Activated naive CD4-positive, alpha-beta T cell treated with anti-CD3 and anti-CD28 coated beads, Interleukin-2, amount 50 U/mL, for 16 hours (primary cell): ENCODE data around the gene REEP5.
"Not testable (repeated sequence)": the region's sequence is repeated elsewhere in the genome, so short reads cannot be mapped to it uniquely, and the experiment has no call there.

ENCODE experiments used
- DNase-seq: peaks from one replicate; pipeline ENCODE4 v3.0.0-alpha.2; 2020

The REEP5 gene

DNA sequence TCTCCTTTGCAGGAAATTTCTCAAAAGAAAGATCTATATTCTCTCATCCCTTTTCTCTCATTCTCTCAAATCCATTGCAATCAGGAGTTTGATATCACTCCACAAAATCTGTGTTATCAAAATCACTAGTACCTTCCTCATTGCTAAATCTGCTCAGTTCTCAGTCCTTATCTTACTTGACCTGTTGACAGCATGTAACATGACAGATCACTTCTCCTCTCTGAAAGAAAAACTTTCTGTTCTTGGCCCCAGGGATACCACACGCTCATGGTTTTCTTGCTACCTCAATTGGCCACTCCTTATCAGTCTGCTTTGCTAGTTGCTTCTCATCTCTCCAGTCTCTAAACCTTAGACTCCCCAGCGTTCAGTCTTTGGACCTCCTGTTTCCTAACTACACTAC, 38.8 kb downstream of the REEP5 start:
- no peak for DNase-seq

DNA sequence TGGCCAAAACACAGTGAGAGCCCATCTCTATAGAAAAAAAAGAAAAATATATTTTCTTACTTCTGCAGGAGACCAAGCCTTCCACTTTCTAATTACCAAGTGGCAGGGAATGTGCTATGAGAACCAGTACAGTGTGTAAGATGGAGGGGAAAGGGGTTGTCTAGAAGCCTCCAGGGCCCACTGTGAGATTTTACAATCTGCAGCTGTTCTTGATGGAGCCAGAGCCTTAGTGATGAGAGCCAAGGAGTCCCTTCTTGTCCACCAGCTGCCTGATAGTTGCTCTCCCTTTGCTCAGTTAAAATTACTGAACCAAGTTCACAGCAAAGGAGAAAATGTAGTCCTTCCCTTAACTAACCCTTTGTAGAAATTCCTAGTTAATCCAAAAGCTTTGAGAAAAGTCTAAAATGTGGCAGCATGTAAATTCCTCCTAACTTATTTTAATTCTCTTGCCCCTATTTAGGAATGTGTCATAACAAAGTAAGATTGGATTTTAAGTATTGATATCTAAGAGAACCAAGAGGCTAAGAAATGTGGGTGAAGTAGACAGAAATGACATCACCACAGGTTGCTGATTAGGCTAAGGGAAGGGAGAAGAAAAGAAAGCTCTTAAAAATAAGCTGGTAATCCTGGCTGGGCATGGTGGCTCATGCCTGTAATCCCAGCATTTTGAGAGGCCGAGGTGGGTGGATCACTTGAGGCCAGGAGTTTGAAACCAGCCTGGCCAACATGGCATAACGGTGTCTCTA, 41.6 kb downstream of the REEP5 start:
- no peak for DNase-seq

DNA sequence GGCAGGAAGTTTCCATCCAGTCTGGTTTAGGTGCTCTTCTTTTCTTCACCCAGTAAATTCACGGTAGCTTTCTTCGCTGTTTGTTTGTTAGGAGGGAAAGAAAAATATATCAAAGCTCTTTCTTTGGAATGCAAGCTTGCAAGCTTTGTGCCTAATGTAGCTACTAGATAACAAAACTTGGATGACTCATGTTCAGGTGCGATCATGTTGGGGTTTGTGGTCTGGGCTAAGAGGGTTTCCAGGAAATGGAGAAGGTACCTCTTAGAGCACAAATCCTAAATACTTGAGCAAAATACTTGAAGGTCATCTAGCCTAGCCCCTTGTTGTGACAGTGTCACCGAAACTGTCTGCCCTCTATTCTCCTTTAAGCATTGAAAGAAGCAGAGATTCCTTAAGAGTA, 43.3 kb downstream of the REEP5 start:
- peak; percentile 34 for DNase-seq

DNA sequence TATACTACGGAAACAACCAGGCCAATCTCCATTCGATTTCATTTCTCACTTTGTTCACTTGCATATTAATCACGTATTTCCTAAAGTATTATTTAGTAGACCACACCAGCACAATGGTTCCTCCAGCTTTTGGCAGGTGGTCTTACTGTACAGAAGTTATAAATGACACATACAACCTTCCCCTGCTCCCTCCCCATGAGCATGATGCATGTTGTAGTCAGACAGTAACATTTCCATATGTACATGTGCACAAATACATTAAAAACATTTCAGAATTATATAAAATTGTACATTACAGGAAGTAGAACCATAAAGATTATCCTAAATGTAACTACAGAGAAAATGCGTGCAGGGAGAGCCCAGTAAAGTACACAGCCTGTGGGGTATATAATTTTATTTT, 43.9 kb downstream of the REEP5 start:
- no peak for DNase-seq

DNA sequence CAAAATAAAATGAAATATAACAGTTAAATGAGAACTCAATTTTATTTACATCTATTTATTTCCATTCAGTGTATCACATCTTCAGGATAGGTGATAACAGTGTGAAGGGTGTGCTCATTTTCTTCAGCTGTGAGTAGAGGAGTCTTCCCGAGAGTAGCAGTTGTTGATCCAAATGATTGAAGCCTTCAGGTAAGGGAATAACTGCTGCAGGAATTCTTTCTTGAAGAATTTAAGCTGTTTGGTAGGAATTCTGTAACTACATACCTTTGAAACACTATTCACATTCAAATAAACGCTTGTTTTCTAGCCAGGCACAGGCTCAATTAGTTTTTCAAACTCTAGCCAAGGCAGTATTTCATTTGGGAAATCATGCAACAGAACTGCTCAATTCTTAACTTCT, 45.7 kb downstream of the REEP5 start:
- no peak for DNase-seq

DNA sequence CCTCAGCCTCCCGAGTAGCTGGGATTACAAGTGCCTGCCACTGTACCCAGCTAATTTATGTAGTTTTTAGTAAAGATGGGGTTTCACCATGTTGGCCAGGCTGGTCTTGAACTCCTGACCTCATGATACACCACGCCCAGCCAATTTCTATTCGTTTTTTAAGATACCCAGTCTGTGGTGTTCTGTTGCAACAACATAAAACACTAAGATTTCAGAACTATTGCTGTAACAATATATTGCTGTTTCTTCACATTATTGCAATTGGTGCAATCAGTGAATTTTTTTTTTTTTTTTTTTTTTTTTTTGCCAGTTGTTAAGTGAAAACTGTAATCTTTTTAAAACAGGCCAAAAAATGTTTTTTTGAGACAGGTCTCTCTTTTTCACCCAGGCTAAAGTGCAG, 51.1 kb downstream of the REEP5 start:
- DNase-seq = no peak

DNA sequence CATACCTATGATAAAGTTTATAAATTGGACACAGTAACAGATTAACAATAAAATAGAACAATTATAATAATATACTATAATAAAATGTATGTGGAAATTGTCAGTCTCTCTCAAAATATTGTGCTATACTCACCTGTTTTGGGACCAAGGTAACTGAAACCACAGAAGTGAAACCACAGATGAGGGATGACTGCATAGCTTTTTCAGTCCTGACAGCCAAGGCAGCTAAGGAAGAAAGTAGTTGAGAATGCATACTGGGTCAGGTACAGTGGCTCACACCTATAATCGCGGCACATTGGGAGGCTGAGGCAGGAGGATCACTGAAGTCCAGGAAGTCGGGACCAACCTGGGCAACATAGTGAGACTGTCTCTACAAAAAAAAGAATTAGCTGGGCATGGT, 52.1 kb downstream of the REEP5 start:
- DNase-seq = no peak

DNA sequence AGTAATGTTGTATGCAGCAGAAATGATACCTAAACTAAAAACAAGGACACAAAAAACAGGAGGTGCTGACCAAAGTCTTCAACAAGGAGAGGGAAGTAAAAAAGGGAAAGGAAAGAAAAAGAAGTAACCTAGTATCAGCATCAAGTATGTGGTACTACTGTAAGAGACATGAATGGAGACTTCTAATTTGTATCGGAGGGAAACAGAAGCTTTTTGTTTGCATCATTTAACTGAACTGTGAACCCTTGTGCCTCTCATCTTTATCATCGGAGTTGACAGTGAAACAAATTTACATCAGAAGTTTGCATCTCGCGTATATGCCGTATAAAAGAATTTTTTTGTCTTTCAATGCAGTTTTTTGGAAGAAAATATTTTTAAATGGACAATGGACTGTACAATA, 54.6 kb downstream of the REEP5 start:
- DNase-seq = no peak

DNA sequence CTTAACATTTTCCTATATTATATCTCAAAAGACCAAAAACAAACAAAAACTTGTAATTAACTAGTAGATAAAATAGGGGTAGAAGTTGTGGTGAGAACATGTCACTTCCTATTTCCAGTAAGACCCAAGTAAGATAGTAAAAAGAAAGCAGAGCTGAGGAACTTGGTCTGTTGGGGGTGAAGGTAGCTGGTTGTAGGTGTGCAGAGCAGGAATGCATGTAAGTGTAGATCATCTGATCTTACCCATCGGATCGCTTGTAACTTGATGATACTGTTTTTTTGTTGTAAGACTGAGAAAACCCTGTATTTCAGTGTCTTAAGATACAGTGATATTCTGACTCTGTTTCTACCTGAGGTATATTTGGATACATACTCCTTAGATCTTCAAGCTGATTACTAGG, 55.3 kb downstream of the REEP5 start:
- DNase-seq = no peak

DNA sequence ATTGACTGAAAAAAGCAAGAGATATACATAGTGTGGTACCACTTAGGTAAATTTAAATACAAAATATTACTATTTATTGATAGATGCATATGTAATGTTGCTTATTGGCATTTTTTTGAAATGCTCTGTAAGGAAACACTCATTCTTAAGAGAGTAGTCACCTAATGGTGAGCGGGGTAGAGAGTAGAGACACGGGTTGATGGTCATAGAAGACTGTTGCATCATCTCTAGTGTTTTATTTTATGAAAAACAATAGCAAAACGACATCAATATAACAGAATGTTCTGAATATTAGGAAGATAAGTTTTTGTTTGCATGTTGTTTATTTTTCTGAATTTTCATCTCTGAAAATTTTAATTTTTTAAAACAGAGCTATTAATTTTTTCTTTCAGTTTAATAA, 56.9 kb downstream of the REEP5 start:
- no peak for DNase-seq

DNA sequence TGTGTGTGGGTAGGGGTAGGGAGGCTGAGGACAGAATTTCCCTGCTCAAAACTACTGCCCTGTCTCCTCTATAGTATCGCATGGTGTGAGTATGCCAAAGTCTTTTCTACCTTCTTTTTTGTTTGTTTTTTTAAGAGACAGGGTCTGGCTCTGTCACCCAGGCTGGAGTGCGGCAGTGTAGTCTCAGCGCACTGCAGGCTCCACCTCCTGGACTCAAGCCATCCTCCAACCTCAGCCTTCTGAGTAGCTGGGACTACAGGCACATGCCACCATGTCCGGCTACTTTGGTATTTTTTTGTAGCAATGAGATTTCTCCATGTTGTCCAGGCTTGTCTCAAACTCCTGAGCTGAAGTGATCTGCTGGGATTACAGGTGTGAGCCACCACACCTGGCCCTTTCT, 58.5 kb downstream of the REEP5 start:
- DNase-seq = no peak

DNA sequence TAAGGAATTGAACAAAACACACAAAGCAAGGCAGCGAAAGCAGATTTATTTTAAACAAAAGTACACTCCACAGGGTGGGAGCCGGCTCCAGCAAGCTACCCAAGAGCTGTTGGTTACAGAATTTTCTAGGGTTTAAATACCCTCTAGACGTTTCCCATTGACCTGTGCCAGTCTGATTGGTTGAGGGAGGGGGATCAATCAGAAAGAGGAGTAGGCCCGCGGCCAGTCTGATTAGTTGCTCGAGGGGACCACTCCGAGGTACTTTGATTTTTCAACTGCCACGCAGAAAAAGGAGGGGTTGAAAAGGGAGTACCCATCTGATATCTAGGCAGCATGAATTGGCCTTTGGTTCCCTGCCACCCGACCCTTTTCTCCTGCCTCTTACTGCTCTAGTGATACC, 59.9 kb downstream of the REEP5 start:
- no peak for DNase-seq

DNA sequence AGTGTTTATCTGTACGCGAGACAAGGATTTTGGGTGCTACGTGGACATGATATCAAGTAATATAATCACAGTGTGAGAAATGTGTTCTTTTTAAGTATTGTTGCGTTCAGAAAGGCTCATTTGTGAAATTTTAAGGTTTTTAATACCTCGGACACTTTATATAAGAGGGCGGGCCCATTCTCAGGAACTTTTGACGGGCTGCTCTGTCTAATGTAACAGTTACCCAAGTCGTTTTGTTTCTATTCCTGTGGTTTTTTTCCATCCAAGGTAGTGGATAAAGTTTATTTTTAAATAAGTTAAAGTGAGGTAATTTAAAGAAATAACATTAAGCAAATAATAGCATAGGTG, 60.4 kb downstream of the REEP5 start:
- DNase-seq = no peak

DNA sequence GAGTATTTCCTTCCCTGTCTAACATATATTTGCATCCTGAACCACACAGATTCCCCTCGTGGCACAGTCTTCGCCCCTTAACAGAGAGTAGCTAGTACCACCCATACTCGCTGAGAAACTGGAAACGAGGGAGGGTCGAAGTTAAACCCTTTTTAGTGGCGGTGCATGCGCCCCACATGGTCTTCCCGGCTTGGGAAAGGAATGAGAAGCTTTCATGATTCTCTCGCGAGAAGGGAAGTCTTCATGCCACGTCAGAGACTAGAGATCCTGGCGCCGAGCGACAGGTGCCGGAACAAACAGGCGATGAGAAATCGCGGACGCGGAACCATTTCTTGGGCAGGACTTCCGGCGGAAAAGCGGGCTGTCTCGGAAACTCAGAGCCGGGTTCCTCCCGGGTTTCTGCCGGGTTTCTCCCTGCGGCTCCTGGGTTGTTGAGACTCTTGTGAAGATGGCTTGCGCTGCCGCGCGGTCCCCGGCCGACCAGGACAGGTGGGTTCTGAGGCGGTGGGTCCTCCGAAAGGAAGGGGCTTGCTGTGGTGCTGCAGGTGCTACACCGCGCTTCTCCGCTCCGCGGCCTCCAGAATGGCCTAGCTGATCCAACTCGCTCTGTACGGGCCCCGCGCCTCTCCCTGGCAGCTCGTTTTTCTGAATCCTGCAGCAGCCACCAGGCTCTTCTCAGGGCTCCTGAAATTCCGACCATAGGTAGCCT, 60.9 kb downstream of the REEP5 start, which contains the start of gene SRP19:
Gene SRP19, plus strand, starts transcription at position 359 of the 709 bp plus-strand sequence. Its CDS starts 90 bp downstream, at position 449.
- peak; percentile 89 for DNase-seq

DNA sequence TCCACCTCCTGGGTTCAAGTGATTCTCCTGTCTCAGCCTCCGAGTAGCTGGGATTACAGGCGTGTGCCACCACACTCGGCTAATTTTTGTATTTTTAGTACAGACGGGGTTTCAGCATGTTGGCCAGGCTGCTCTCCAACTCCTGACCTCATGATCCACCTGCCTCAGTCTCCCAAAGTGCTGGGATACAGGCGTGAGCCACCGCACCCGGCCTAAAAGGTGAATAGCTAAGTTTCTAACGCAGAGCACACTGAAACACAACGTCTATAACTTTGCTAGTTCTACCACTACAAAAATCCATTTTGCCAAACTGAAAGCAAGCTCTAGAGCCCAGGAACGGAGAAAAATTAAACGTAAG, 61.5 kb downstream of the REEP5 start:
- not testable (repeated sequence) for DNase-seq

DNA sequence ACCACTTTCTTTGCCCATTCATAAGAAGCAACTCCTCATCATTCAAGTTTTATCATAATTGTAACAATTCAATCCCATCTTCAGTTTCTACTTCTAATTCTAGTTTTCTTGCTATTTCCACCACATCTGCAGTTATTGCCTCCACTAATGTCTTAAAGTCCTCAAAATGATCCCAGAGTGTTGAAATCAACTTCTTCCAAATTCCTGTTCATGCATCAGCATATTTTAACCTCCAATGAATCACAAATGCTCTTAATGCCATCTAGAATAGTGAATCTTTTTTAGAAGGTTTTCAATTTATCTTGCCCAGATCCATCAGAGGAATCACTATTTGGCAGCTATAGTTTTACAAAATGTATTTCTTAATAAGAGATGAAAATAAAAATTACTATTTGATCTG, 64.2 kb downstream of the REEP5 start:
- DNase-seq = no peak

DNA sequence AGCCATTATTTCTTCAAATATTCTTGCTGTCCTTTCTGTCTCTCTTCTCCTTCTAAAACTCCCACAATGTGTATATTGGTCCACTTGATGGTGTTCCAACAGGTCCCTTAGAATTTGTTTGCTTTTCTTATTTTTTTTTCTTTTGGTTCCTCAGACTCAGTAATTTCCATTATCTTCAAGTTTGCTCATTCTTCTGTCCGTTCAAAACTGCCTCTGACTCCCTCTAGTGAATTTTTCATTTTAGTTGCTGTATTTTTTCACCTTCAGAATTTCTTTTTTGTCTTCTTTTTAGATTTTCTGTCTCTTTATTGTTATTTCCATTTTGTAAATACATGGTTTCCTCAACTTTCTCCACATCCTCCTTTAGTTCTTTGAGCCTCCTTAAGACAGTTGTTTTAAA, 67.4 kb downstream of the REEP5 start:
- no peak for DNase-seq

DNA sequence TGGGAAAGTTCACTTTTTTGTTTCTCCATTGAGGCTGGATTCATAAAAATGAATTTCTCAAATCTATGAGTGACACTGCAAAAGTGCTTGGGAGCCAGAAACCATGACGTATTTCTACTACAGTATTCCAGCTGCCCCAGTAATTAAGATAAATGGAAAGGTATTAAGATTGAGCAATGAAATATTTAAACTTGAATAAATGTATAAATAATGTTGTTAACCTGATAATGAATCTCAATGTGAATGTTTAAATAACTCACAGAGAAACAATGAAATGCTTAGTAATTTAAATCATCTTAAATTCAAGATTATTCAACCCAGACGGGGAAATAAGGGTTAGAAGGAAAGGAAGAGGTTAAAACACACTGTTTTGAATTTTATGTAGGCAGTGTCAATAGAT, 72.1 kb downstream of the REEP5 start:
- DNase-seq = no peak

DNA sequence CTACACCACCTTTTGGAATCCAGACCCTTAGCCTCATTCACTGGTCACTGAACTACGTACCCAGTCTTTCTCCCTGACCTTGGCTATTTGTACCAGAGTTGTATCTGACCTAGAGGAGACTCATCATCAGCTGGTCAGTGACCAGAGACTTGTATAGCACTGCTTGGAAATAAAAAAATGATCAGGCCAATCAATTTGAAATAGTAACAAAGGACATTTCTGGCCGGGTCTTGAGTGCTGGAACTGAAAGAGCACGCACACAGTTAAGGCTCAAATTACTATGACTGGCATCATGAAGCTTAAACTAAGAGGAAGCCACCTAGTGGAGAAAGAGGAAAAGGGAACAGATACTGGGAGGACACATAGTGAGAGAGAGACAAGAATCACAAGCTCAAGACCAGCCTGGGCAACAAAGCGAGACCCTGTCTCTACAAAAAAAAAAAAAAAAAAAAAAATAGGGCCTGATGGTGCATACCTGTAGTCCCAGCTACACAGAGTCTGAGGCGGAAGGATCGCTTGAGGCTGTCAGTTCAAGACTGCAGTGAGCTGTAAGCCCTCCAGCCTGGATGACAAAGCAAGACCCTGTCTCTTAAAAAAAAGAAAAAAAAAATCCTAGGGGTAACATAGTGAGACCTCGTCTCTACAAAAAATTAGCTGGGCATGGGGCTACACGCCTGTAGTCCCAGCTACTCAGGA, 73.8 kb downstream of the REEP5 start:
- no peak for DNase-seq

DNA sequence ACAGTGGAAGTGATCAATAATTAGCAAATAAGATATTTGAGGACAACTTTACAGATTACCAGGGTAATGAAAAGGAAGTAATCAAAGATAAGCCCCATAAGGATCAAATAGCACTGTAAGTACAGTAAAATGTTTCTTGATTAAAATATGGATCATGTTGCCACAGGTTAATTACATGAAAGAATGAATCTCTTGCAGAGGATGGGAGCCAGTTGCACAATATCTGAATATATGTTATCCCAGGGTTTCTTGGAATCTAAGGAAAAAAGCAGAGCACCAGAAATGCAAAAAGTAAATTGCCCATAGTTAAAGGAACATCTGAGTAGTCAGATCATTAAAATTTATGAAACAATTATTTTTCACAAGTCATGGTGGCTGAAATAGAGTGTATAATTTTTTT, 74.7 kb downstream of the REEP5 start:
- no peak for DNase-seq

DNA sequence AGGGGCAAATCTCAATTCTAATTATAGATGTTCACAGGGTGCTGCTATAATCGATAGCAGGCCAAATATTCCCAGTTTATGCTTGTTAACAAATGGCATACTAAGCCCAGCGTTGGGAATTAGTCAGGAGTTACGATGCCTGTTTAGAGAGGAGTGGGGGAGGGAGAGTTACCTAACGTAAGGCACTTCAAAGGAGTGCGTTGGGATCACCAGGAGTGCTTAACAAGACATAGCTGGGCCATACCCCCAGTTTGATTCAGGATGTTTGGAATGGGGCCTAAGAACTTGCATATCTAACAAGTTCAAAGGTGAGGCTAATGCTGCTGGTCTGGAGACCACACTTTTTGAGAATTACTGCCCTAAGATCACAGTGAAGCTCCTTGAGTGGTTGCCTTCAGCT, 75.5 kb downstream of the REEP5 start:
- no peak for DNase-seq

DNA sequence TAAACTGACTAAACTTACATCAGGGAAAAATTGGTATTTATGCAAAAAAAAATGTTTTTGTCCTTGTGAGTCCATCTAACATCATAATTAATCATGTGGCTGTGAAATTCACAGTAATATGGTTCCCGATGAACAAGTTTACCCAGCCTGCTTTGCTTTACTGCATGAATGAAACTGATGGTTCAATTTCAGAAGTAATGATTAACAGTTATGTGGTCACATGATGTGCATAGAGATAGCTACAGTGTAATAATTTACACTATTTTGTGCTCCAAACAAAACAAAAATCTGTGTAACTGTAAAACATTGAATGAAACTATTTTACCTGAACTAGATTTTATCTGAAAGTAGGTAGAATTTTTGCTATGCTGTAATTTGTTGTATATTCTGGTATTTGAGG, 77.5 kb downstream of the REEP5 start:
- DNase-seq = no peak

DNA sequence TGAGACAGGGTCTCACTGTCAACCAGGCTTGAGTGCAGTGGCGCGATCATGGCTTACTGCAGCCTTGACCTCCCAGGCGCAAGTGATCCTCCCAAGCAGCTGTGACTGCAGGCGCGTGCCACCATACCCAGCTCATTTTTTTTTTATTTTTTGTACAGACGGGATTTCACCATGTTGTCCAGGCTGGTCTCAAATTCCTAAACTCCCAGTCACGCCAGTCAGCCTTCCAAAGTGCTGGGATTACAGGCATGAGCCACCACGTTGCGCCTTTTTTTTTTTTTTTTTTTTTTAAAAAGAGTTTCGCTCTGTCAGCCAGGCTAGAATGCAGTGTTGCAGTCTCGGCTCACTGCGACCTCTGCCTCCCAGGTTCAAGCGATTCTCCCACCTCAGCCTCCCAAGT, 88.1 kb downstream of the REEP5 start:
- no peak for DNase-seq

DNA sequence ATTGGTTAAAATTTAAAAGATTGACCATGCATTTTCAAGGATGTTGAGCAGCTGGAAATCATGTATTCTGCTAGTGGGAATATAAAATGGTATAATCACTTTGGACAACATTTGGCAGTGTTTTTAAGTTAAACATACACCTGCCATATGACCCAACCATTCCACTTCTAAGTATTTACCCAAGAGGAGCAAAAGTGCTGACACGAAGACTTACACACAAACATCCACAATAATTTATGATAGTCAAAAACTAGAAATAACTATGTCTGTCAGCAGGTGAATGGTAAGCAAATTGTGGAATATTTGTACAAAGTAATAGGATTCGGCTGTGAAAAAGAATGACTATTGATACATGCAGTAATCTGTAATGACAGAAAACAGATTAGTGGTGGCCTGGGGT, 91.6 kb downstream of the REEP5 start:
- DNase-seq = no peak
